ENCODE data around the gene HSPA6.

DNA sequence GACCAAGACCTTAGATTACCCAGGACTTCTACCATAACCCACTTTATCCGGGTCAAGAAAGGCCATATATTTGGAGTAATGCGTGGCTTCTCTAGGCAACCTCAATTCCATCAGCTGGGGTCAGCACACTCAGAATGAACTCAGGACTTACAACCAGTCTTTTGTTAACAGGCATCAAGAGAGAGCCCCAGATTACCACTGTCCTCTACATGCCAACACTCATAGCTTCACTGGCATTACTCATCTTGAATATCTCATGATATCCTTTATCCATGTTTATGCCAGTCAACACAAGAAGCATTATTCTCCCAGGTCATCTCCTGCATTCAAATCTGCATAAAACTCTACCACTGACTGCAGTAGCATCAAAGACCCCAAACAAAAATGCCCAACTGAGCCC, 25.7 kb upstream of the HSPA6 start:
- TF ChIP-seq, protein P1, sequence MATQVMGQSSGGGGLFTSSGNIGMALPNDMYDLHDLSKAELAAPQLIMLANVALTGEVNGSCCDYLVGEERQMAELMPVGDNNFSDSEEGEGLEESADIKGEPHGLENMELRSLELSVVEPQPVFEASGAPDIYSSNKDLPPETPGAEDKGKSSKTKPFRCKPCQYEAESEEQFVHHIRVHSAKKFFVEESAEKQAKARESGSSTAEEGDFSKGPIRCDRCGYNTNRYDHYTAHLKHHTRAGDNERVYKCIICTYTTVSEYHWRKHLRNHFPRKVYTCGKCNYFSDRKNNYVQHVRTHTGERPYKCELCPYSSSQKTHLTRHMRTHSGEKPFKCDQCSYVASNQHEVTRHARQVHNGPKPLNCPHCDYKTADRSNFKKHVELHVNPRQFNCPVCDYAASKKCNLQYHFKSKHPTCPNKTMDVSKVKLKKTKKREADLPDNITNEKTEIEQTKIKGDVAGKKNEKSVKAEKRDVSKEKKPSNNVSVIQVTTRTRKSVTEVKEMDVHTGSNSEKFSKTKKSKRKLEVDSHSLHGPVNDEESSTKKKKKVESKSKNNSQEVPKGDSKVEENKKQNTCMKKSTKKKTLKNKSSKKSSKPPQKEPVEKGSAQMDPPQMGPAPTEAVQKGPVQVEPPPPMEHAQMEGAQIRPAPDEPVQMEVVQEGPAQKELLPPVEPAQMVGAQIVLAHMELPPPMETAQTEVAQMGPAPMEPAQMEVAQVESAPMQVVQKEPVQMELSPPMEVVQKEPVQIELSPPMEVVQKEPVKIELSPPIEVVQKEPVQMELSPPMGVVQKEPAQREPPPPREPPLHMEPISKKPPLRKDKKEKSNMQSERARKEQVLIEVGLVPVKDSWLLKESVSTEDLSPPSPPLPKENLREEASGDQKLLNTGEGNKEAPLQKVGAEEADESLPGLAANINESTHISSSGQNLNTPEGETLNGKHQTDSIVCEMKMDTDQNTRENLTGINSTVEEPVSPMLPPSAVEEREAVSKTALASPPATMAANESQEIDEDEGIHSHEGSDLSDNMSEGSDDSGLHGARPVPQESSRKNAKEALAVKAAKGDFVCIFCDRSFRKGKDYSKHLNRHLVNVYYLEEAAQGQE (IDR thresholded peaks at IDR 0.05; ENCODE audit: low read depth, low read length): no peak
- TF ChIP-seq, protein P2, sequence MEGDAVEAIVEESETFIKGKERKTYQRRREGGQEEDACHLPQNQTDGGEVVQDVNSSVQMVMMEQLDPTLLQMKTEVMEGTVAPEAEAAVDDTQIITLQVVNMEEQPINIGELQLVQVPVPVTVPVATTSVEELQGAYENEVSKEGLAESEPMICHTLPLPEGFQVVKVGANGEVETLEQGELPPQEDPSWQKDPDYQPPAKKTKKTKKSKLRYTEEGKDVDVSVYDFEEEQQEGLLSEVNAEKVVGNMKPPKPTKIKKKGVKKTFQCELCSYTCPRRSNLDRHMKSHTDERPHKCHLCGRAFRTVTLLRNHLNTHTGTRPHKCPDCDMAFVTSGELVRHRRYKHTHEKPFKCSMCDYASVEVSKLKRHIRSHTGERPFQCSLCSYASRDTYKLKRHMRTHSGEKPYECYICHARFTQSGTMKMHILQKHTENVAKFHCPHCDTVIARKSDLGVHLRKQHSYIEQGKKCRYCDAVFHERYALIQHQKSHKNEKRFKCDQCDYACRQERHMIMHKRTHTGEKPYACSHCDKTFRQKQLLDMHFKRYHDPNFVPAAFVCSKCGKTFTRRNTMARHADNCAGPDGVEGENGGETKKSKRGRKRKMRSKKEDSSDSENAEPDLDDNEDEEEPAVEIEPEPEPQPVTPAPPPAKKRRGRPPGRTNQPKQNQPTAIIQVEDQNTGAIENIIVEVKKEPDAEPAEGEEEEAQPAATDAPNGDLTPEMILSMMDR (IDR thresholded peaks at IDR 0.05 in 2 of 3, conservative IDR thresholded peaks at IDR 0.05 in 1 of 3; ENCODE audit: control insufficient read depth in 2 of 3, extremely low read depth in 1 of 3, insufficient read depth in 1 of 3, low read depth in 3 of 3, low read length in 3 of 3): no peak
- TF ChIP-seq NR2C1 (IDR thresholded peaks at IDR 0.05) (no peak), CBX3 (IDR thresholded peaks at IDR 0.05; ENCODE audit: borderline replicate concordance, low read depth) (no peak), LARP7 (IDR thresholded peaks at IDR 0.05) (no peak), TAF1 (IDR thresholded peaks at IDR 0.05; ENCODE audit: borderline replicate concordance, low read depth, low read length) (no peak), BRCA1 (IDR thresholded peaks at IDR 0.05; ENCODE audit: low read depth, low read length) (no peak)

Data from GM12878 (cell line).